ENCODE measurements around the gene TSFM.
A peak's percentile ranks its signal among the peaks of the same experiment; 100 is the strongest.

The TSFM gene

GRCh38 chr12:57782608-57783465 is at the start of gene TSFM:
TSFM (plus strand) TSS chr12:57782787; CDS start chr12:57782802, 15 bp downstream.
- Histone ChIP-seq H3K27me3 (ENCODE audit: low read depth, low read length) (no peaks in the 10 kb centered on the region), H3K4me3 (ENCODE audit: low read length) (peak within 1 kb of the TSS; percentile 89), H3K79me2 (ENCODE audit: low read length) (peaks cover 19% of the 10 kb centered on the region), H2AFZ (ENCODE audit: low read depth, low read length) (peak within 1 kb of the TSS; percentile 89), H3K4me2 (ENCODE audit: low read length) (peak within 1 kb of the TSS; percentile 88), H3K9me3 (ENCODE audit: insufficient read depth, low read length) (no peaks in the 10 kb centered on the region), H4K20me1 (ENCODE audit: insufficient read depth, low read length) (no peaks in the 10 kb centered on the region), H3K27ac (ENCODE audit: low read length) (no peak within 1 kb of the TSS), H3K36me3 (replicated peaks; ENCODE audit: low read depth, low read length) (peaks cover 27% of the 10 kb centered on the region), H3K9ac (ENCODE audit: low read length) (peak within 1 kb of the TSS; percentile 69), H3K4me1 (ENCODE audit: low read length) (peaks cover 13% of the 10 kb centered on the region)
- TF ChIP-seq CTCF (IDR thresholded peaks at IDR 0.05; ENCODE audit: low read depth, low read length) (peak; percentile 91), EZH2phosphoT487 (IDR thresholded peaks at IDR 0.05; ENCODE audit: low read depth) (no peak)

- Histone ChIP-seq H3K9ac (ENCODE audit: low read length) (no peak overlapping the region), H3K4me3 (ENCODE audit: low read length) (no peak overlapping the region), H2AFZ (ENCODE audit: low read depth, low read length) (no peak overlapping the region), H3K9me3 (ENCODE audit: insufficient read depth, low read length) (no peaks in the 10 kb centered on the region), H3K27ac (ENCODE audit: low read length) (no peak overlapping the region), H3K4me2 (ENCODE audit: low read length) (no peak overlapping the region), H4K20me1 (ENCODE audit: insufficient read depth, low read length) (no peaks in the 10 kb centered on the region), H3K79me2 (ENCODE audit: low read length) (no peaks in the 10 kb centered on the region), H3K27me3 (ENCODE audit: low read depth, low read length) (no peaks in the 10 kb centered on the region), H3K36me3 (replicated peaks; ENCODE audit: low read depth, low read length) (peaks cover 8% of the 10 kb centered on the region), H3K4me1 (ENCODE audit: low read length) (no peaks in the 10 kb centered on the region)
- TF ChIP-seq EZH2phosphoT487 (IDR thresholded peaks at IDR 0.05; ENCODE audit: low read depth), result no peak
- no peak for TF ChIP-seq CTCF (IDR thresholded peaks at IDR 0.05; ENCODE audit: low read depth, low read length)
Measured at GRCh38 chr12:57733928-57734327, 48.7 kb upstream of the TSFM start.

GRCh38 chr12:57734591-57734990 is 48.0 kb upstream of the TSFM start:
- no peaks in the 10 kb centered on the region for H3K9me3 ChIP-seq (ENCODE audit: insufficient read depth, low read length)
- H3K27me3 ChIP-seq (ENCODE audit: low read depth, low read length), result no peaks in the 10 kb centered on the region
- H3K27ac ChIP-seq (ENCODE audit: low read length), result no peak overlapping the region
- no peaks in the 10 kb centered on the region for H3K79me2 ChIP-seq (ENCODE audit: low read length)
- H3K4me2 ChIP-seq (ENCODE audit: low read length), result no peak overlapping the region
- H4K20me1 ChIP-seq (ENCODE audit: insufficient read depth, low read length), result no peaks in the 10 kb centered on the region
- H3K4me1 ChIP-seq (ENCODE audit: low read length), result no peaks in the 10 kb centered on the region
- peaks cover 8% of the 10 kb centered on the region for H3K36me3 ChIP-seq (replicated peaks; ENCODE audit: low read depth, low read length)
- H3K9ac ChIP-seq (ENCODE audit: low read length), result no peak overlapping the region
- H2AFZ ChIP-seq (ENCODE audit: low read depth, low read length), result no peak overlapping the region
- no peak overlapping the region for H3K4me3 ChIP-seq (ENCODE audit: low read length)
- TF ChIP-seq EZH2phosphoT487 (IDR thresholded peaks at IDR 0.05; ENCODE audit: low read depth) (no peak), CTCF (IDR thresholded peaks at IDR 0.05; ENCODE audit: low read depth, low read length) (no peak)

- no peaks in the 10 kb centered on the region for H3K27me3 ChIP-seq (ENCODE audit: low read depth, low read length)
- H2AFZ ChIP-seq (ENCODE audit: low read depth, low read length), result no peak overlapping the region
- no peak overlapping the region for H3K4me2 ChIP-seq (ENCODE audit: low read length)
- H3K79me2 ChIP-seq (ENCODE audit: low read length), result no peaks in the 10 kb centered on the region
- no peak overlapping the region for H3K27ac ChIP-seq (ENCODE audit: low read length)
- no peak for TF ChIP-seq EZH2phosphoT487 (IDR thresholded peaks at IDR 0.05; ENCODE audit: low read depth)
- TF ChIP-seq CTCF (IDR thresholded peaks at IDR 0.05; ENCODE audit: low read depth, low read length), result no peak
- H3K9me3 ChIP-seq (ENCODE audit: insufficient read depth, low read length), result no peaks in the 10 kb centered on the region
- H4K20me1 ChIP-seq (ENCODE audit: insufficient read depth, low read length), result no peaks in the 10 kb centered on the region
- peaks cover 5% of the 10 kb centered on the region for H3K36me3 ChIP-seq (replicated peaks; ENCODE audit: low read depth, low read length)
- H3K4me1 ChIP-seq (ENCODE audit: low read length), result no peaks in the 10 kb centered on the region
- no peak overlapping the region for H3K4me3 ChIP-seq (ENCODE audit: low read length)
- H3K9ac ChIP-seq (ENCODE audit: low read length), result no peak overlapping the region
Measured at GRCh38 chr12:57735198-57735855, 47.3 kb upstream of the TSFM start.

Measured in OCI-LY3 (cell line).